ENCODE measurements around the gene IL17RD. TPM values are rescaled to one million over a fixed set of nuclear protein-coding genes. Genes with fewer than 3 reads are reported as not detected.

Gene IL17RD
- polyA plus RNA-seq, 3 donors = not detected

DNA sequence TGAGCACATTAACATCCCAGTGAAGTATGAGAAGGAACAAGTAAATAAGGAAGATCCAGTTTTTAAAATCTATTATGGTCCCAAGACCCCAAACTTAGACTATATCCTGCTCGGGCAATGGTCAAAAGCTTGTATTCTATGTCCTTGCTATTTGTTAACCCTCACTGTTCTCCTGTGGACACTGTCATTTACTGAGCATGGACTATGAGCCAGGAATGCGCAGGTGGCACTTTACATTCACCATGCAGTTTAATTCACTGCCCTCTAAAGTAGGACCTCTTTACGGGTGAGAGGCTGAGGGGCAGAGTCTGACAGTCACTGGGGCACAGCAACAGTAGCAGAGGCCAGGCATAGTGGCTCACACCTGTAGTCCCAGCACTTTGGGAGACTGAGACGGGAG is 76.1 kb downstream of the IL17RD start:
- Histone ChIP-seq H3K79me2 (ENCODE audit: insufficient read depth, low read length) (no peaks in the 10 kb centered on the region), H3K27me3 (ENCODE audit: control insufficient read depth in 2 of 2, insufficient read depth in 2 of 2, low read length in 2 of 2) (no peaks in the 10 kb centered on the region), H3K9ac (ENCODE audit: insufficient read depth, low read length, poor library complexity, severe bottlenecking) (no peak overlapping the region), H3K4me2 (replicated peaks; ENCODE audit: extremely low read depth, low read length, poor library complexity, severe bottlenecking) (no peak overlapping the region), H3K27ac (ENCODE audit: low read depth in 1 of 2, low read length in 2 of 2) (no peak overlapping the region), H3K9me3 (replicated peaks in 1 of 2; ENCODE audit: control insufficient read depth in 1 of 2, insufficient read depth in 1 of 2, low read length in 2 of 2) (no peaks in the 10 kb centered on the region), H3K4me1 (ENCODE audit: control insufficient read depth in 1 of 2, insufficient read depth in 2 of 2, low read length in 2 of 2) (peaks cover 6% of the 10 kb centered on the region in 2 donors), H2AFZ (ENCODE audit: insufficient read depth, low read depth, low read length, poor library complexity, severe bottlenecking) (no peak overlapping the region), H3K4me3 (replicated peaks in 1 of 3; ENCODE audit: low read depth in 2 of 3, low read length in 3 of 3) (no peak overlapping the region), H4K20me1 (ENCODE audit: insufficient read depth, low read length) (no peaks in the 10 kb centered on the region), H3K36me3 (replicated peaks in 1 of 2; ENCODE audit: control insufficient read depth in 1 of 2, insufficient read depth in 2 of 2, low read length in 2 of 2) (no peaks in the 10 kb centered on the region)
- H3K9me3 Mint-ChIP-seq = no peaks in the 10 kb centered on the region
- H3K36me3 Mint-ChIP-seq = peaks cover 0 to 3% of the 10 kb centered on the region in 2 donors
- intact Hi-C loops (cut with micrococcal nuclease) = loop anchor here (5.0 to 10.0 kb wide), 3 partner anchors 37 to 404 kb away; partner anchors contain the start of gene TASOR (in 1 of the 2)
- peaks cover 10% of the 10 kb centered on the region for H3K4me1 Mint-ChIP-seq
- WGBS (ENCODE audit: insufficient coverage) = 94% methylated on average over 3 of the region's 4 CpGs
- TF ChIP-seq CTCF (IDR thresholded peaks at IDR 0.05) = no peak
- peaks cover 0 to 2% (median 0%) of the 10 kb centered on the region in 3 donors for H3K27me3 Mint-ChIP-seq (ENCODE audit: low read depth in 3 of 3)
- DNase-seq = no peak
- H3K27ac Mint-ChIP-seq = peak overlapping the region in 1 of 7 donors; percentile 32
- no peak overlapping the region for H3K4me3 Mint-ChIP-seq

DNA sequence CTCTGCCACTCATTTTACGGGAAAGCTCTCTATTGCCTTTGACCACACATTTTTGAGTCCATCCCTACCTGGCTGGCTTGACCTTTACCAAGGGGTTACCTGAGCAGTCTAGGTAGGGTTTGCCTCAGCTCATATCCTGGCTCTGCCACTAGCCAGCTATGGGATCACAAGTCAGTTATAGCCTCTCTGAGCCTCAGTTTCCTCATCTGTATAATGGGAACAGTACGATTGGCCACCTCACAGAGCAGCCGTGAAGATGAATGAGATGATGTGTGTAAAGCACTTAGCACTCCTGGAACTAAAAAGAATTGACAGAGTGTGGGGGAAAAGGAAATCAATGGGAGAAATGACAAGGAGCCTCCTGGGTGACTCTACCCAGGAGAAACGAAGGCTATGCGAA is 76.7 kb downstream of the IL17RD start:
- peaks cover 5% of the 10 kb centered on the region for H3K4me1 Mint-ChIP-seq
- TF ChIP-seq CTCF (IDR thresholded peaks at IDR 0.05) = no peak

More for the DNA sequence above, 76.7 kb downstream of the IL17RD start:
- Mint-ChIP-seq H3K9me3 (no peaks in the 10 kb centered on the region), H3K4me3 (no peak overlapping the region), H3K27ac (no peak overlapping the region), H3K27me3 (ENCODE audit: low read depth in 3 of 3) (peaks cover 0 to 5% (median 2%) of the 10 kb centered on the region in 3 donors), H3K36me3 (peaks cover 0 to 2% of the 10 kb centered on the region in 2 donors)
- Histone ChIP-seq H3K36me3 (replicated peaks in 1 of 2; ENCODE audit: control insufficient read depth in 1 of 2, insufficient read depth in 2 of 2, low read length in 2 of 2) (no peaks in the 10 kb centered on the region), H3K27ac (ENCODE audit: low read depth in 1 of 2, low read length in 2 of 2) (no peak overlapping the region), H3K9ac (ENCODE audit: insufficient read depth, low read length, poor library complexity, severe bottlenecking) (no peak overlapping the region), H3K27me3 (ENCODE audit: control insufficient read depth in 2 of 2, insufficient read depth in 2 of 2, low read length in 2 of 2) (no peaks in the 10 kb centered on the region), H2AFZ (ENCODE audit: insufficient read depth, low read depth, low read length, poor library complexity, severe bottlenecking) (no peak overlapping the region), H3K79me2 (ENCODE audit: insufficient read depth, low read length) (no peaks in the 10 kb centered on the region), H4K20me1 (ENCODE audit: insufficient read depth, low read length) (no peaks in the 10 kb centered on the region), H3K4me3 (replicated peaks in 1 of 3; ENCODE audit: low read depth in 2 of 3, low read length in 3 of 3) (no peak overlapping the region), H3K4me1 (ENCODE audit: control insufficient read depth in 1 of 2, insufficient read depth in 2 of 2, low read length in 2 of 2) (peaks cover under 1% of the 10 kb centered on the region in 2 donors), H3K4me2 (replicated peaks; ENCODE audit: extremely low read depth, low read length, poor library complexity, severe bottlenecking) (no peak overlapping the region), H3K9me3 (replicated peaks in 1 of 2; ENCODE audit: control insufficient read depth in 1 of 2, insufficient read depth in 1 of 2, low read length in 2 of 2) (no peaks in the 10 kb centered on the region)
- intact Hi-C loops (cut with micrococcal nuclease) = loop anchor here (5.0 to 10.0 kb wide), 3 partner anchors 36 to 404 kb away; partner anchors contain the start of gene TASOR (in 1 of the 2)
- no peak for DNase-seq
- WGBS (ENCODE audit: insufficient coverage) = 0% methylated on average over 1 of the region's 5 CpGs

Measured in CD14-positive monocyte (primary cell).